HEK293 (cell line): ENCODE measurements around the gene IP6K3.

ENCODE experiments used
- GLI4 ChIP-seq: fragments of 450-650 bp; formaldehyde crosslinking; IDR thresholded peaks from 2 replicates; pipeline ENCODE4 v1.5.1; 2016; ENCODE audit warnings: missing biosample characterization, missing genetic modification characterization
- SETDB1 ChIP-seq: IDR thresholded peaks from one replicate; pipeline ENCODE4 v1.6.1; 2017; ENCODE audit warnings: mild to moderate bottlenecking, low read length, moderate library complexity, mixed read lengths; ENCODE audit not compliant: insufficient read length
- ZNF140 ChIP-seq: fragments of 450-650 bp; formaldehyde crosslinking; IDR thresholded peaks from 2 replicates; pipeline ENCODE4 v1.5.1; 2016; ENCODE audit warnings: missing biosample characterization, missing genetic modification characterization
- ZNF654 ChIP-seq: fragments of 450-650 bp; formaldehyde crosslinking; IDR thresholded peaks from 2 replicates; pipeline ENCODE4 v1.5.1; 2016; ENCODE audit warnings: low read depth, missing biosample characterization, missing genetic modification characterization
- TF ChIP-seq, protein P1 (sequence below): fragments of 450-650 bp; formaldehyde crosslinking; IDR thresholded peaks from 2 replicates; pipeline ENCODE4 v1.5.1; 2016; ENCODE audit warnings: missing biosample characterization, missing genetic modification characterization
- TF ChIP-seq, protein P2 (sequence below): fragments of 450-650 bp; formaldehyde crosslinking; IDR thresholded peaks from 2 replicates; pipeline ENCODE4 v1.5.1; 2016; ENCODE audit warnings: missing biosample characterization, missing genetic modification characterization
- TF ChIP-seq, protein P3 (sequence below): fragments of 450-650 bp; IDR thresholded peaks from 2 replicates; pipeline ENCODE4 v1.5.1; 2018; ENCODE audit warnings: missing biosample characterization, mild to moderate bottlenecking, missing genetic modification characterization
- TF ChIP-seq, protein P4 (sequence below): fragments of 450-650 bp; formaldehyde crosslinking; IDR thresholded peaks from 2 replicates; pipeline ENCODE4 v1.5.1; 2017; ENCODE audit warnings: missing biosample characterization, missing genetic modification characterization
- TF ChIP-seq, protein P5 (sequence below): fragments of 450-650 bp; formaldehyde crosslinking; IDR thresholded peaks from 2 replicates; pipeline ENCODE4 v1.5.1; 2017; ENCODE audit warnings: missing biosample characterization, mild to moderate bottlenecking, missing genetic modification characterization, moderate library complexity

DNA sequence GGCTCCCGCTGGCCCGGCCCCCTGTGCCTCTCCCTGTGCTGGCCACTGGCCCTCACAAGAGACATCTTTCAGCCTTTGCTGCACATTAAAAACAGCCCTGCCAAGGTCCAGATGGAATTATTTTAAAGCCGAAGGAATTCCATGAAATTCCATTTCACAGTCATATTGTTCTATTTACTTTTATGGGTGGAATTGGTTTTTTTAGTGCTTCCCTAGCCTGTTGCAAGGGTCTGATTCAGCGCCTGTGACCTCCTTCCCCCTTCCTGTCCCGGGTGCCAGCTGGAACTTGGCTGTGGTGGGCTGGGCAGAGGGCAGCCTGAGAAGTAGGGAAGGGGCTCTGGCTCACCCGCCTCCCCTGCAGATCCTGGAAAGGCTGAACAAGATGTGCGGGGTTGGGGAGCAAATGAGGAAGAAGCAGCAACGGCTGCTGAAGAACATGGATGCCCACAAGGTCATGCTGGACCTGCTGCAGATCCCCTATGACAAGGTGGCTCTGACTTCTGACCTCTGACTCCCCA lies 69.5 kb downstream of the IP6K3 start:
- TF ChIP-seq, protein P1, sequence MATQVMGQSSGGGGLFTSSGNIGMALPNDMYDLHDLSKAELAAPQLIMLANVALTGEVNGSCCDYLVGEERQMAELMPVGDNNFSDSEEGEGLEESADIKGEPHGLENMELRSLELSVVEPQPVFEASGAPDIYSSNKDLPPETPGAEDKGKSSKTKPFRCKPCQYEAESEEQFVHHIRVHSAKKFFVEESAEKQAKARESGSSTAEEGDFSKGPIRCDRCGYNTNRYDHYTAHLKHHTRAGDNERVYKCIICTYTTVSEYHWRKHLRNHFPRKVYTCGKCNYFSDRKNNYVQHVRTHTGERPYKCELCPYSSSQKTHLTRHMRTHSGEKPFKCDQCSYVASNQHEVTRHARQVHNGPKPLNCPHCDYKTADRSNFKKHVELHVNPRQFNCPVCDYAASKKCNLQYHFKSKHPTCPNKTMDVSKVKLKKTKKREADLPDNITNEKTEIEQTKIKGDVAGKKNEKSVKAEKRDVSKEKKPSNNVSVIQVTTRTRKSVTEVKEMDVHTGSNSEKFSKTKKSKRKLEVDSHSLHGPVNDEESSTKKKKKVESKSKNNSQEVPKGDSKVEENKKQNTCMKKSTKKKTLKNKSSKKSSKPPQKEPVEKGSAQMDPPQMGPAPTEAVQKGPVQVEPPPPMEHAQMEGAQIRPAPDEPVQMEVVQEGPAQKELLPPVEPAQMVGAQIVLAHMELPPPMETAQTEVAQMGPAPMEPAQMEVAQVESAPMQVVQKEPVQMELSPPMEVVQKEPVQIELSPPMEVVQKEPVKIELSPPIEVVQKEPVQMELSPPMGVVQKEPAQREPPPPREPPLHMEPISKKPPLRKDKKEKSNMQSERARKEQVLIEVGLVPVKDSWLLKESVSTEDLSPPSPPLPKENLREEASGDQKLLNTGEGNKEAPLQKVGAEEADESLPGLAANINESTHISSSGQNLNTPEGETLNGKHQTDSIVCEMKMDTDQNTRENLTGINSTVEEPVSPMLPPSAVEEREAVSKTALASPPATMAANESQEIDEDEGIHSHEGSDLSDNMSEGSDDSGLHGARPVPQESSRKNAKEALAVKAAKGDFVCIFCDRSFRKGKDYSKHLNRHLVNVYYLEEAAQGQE, result no peak
- TF ChIP-seq, protein P2, sequence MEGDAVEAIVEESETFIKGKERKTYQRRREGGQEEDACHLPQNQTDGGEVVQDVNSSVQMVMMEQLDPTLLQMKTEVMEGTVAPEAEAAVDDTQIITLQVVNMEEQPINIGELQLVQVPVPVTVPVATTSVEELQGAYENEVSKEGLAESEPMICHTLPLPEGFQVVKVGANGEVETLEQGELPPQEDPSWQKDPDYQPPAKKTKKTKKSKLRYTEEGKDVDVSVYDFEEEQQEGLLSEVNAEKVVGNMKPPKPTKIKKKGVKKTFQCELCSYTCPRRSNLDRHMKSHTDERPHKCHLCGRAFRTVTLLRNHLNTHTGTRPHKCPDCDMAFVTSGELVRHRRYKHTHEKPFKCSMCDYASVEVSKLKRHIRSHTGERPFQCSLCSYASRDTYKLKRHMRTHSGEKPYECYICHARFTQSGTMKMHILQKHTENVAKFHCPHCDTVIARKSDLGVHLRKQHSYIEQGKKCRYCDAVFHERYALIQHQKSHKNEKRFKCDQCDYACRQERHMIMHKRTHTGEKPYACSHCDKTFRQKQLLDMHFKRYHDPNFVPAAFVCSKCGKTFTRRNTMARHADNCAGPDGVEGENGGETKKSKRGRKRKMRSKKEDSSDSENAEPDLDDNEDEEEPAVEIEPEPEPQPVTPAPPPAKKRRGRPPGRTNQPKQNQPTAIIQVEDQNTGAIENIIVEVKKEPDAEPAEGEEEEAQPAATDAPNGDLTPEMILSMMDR (tag by site-specific recombination), result no peak
- TF ChIP-seq ZNF140 (tag by site-specific recombination) (no peak), ZNF654 (no peak), SETDB1 (no peak), GLI4 (no peak)
- TF ChIP-seq, protein P3, sequence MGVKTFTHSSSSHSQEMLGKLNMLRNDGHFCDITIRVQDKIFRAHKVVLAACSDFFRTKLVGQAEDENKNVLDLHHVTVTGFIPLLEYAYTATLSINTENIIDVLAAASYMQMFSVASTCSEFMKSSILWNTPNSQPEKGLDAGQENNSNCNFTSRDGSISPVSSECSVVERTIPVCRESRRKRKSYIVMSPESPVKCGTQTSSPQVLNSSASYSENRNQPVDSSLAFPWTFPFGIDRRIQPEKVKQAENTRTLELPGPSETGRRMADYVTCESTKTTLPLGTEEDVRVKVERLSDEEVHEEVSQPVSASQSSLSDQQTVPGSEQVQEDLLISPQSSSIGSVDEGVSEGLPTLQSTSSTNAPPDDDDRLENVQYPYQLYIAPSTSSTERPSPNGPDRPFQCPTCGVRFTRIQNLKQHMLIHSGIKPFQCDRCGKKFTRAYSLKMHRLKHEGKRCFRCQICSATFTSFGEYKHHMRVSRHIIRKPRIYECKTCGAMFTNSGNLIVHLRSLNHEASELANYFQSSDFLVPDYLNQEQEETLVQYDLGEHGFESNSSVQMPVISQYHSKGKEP (tag by site-specific recombination), result no peak
- TF ChIP-seq, protein P4, sequence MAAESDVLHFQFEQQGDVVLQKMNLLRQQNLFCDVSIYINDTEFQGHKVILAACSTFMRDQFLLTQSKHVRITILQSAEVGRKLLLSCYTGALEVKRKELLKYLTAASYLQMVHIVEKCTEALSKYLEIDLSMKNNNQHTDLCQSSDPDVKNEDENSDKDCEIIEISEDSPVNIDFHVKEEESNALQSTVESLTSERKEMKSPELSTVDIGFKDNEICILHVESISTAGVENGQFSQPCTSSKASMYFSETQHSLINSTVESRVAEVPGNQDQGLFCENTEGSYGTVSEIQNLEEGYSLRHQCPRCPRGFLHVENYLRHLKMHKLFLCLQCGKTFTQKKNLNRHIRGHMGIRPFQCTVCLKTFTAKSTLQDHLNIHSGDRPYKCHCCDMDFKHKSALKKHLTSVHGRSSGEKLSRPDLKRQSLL (tag by site-specific recombination), result no peak
- TF ChIP-seq, protein P5, sequence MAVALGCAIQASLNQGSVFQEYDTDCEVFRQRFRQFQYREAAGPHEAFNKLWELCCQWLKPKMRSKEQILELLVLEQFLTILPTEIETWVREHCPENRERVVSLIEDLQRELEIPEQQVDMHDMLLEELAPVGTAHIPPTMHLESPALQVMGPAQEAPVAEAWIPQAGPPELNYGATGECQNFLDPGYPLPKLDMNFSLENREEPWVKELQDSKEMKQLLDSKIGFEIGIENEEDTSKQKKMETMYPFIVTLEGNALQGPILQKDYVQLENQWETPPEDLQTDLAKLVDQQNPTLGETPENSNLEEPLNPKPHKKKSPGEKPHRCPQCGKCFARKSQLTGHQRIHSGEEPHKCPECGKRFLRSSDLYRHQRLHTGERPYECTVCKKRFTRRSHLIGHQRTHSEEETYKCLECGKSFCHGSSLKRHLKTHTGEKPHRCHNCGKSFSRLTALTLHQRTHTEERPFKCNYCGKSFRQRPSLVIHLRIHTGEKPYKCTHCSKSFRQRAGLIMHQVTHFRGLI (tag by site-specific recombination), result no peak
